ENCODE results near the gene NUPR1. TPM values are rescaled to one million over a fixed set of nuclear protein-coding genes. Genes with fewer than 3 reads are reported as not detected.

NUPR1 gene
- total RNA-seq, 4 donors from 2014 or later: 1.6 to 11.9 (median 6.3) TPM

GRCh38 chr16:28575446-28576109, 36.8 kb upstream of the NUPR1 start:
- H3K27ac ChIP-seq: no peak overlapping the region
- H3K9me3 ChIP-seq: no peaks in the 10 kb centered on the region
- no peak overlapping the region for H3K4me3 ChIP-seq
- peaks cover 0 to 18% (median 0%) of the 10 kb centered on the region in 4 donors for H3K4me1 ChIP-seq
- DNase-seq: no peak
- no peaks in the 10 kb centered on the region for H3K27me3 ChIP-seq
- no peak for TF ChIP-seq CTCF (IDR thresholded peaks at IDR 0.05)
- TF ChIP-seq POLR2A (IDR thresholded peaks at IDR 0.05): no peak
- H3K36me3 ChIP-seq: peaks cover 0 to 5% (median 0%) of the 10 kb centered on the region in 3 donors

GRCh38 chr16:28574925-28575324, 36.2 kb upstream of the NUPR1 start:
- H3K27ac ChIP-seq: no peak overlapping the region
- no peaks in the 10 kb centered on the region for H3K9me3 ChIP-seq
- no peak overlapping the region for H3K4me3 ChIP-seq
- no peaks in the 10 kb centered on the region for H3K27me3 ChIP-seq
- DNase-seq: no peak
- TF ChIP-seq CTCF (IDR thresholded peaks at IDR 0.05) (no peak), POLR2A (IDR thresholded peaks at IDR 0.05) (no peak)
- H3K4me1 ChIP-seq: peaks cover 0 to 18% (median 0%) of the 10 kb centered on the region in 4 donors
- no peaks in the 10 kb centered on the region for H3K36me3 ChIP-seq

GRCh38 chr16:28573738-28574718, 35.3 kb upstream of the NUPR1 start:
- Histone ChIP-seq H3K27ac (no peak overlapping the region), H3K9me3 (no peaks in the 10 kb centered on the region), H3K27me3 (no peaks in the 10 kb centered on the region), H3K4me1 (peaks cover 0 to 18% (median 0%) of the 10 kb centered on the region in 4 donors), H3K4me3 (no peak overlapping the region), H3K36me3 (no peaks in the 10 kb centered on the region)
- no peak for TF ChIP-seq POLR2A (IDR thresholded peaks at IDR 0.05)
- no peak for TF ChIP-seq CTCF (IDR thresholded peaks at IDR 0.05)
- DNase-seq: no peak

- DNase-seq: no peak
- Histone ChIP-seq H3K4me1 (peaks cover 0 to 18% (median 0%) of the 10 kb centered on the region in 4 donors), H3K36me3 (no peaks in the 10 kb centered on the region), H3K4me3 (no peak overlapping the region), H3K27me3 (no peaks in the 10 kb centered on the region), H3K27ac (no peak overlapping the region), H3K9me3 (no peaks in the 10 kb centered on the region)
- no peak for TF ChIP-seq POLR2A (IDR thresholded peaks at IDR 0.05)
- no peak for TF ChIP-seq CTCF (IDR thresholded peaks at IDR 0.05)
These were observed 34.1 kb upstream of the NUPR1 start for GRCh38 chr16:28572696-28573510.
